IgD-negative memory B cell (primary cell): ENCODE results near the gene MIX23. TPM values are rescaled to one million over a fixed set of nuclear protein-coding genes. Genes with fewer than 3 reads are reported as not detected.

Source experiments
- polyA plus RNA-seq: library from polyadenylated mRNA; unstranded; fragments of 300-500 nt; fragmentation: Illumina TruSeq; gene quantifications from one replicate; pipeline ENCODE4 v1.2.3, GENCODE V29; 2021

MIX23 gene
- polyA plus RNA-seq, 1 donor from 2014 or later = 9.1 TPM

Other genes with a start within 250 kb of the MIX23 start
- gene CASR, start 199.6 kb downstream of the MIX23 start, polyA plus RNA-seq = not detected
- not detected for gene CSTA, start 58.0 kb downstream of the MIX23 start, polyA plus RNA-seq
- 76.7 TPM for gene FAM162A, start 951 bp upstream of the MIX23 start, polyA plus RNA-seq
- 0.68 TPM for gene WDR5B, start 32.8 kb upstream of the MIX23 start, polyA plus RNA-seq
- gene KPNA1, start 131.7 kb upstream of the MIX23 start, polyA plus RNA-seq = 44.8 TPM
- gene PARP9, start 181.1 kb upstream of the MIX23 start, polyA plus RNA-seq = 18.7 TPM
- 21.4 TPM for gene DTX3L, start 181.1 kb upstream of the MIX23 start, polyA plus RNA-seq
- 16.6 TPM for gene PARP15, start 194.4 kb upstream of the MIX23 start, polyA plus RNA-seq